GM12801 (cell line): ENCODE measurements around the gene KDM4C.

Source experiments
- CTCF ChIP-seq: IDR thresholded peaks from one replicate; pipeline ENCODE4 v1.5.1; 2011; ENCODE audit warnings: control low read depth; ENCODE audit not compliant: insufficient read length; ENCODE audit errors: extremely low read depth

KDM4C gene

DNA sequence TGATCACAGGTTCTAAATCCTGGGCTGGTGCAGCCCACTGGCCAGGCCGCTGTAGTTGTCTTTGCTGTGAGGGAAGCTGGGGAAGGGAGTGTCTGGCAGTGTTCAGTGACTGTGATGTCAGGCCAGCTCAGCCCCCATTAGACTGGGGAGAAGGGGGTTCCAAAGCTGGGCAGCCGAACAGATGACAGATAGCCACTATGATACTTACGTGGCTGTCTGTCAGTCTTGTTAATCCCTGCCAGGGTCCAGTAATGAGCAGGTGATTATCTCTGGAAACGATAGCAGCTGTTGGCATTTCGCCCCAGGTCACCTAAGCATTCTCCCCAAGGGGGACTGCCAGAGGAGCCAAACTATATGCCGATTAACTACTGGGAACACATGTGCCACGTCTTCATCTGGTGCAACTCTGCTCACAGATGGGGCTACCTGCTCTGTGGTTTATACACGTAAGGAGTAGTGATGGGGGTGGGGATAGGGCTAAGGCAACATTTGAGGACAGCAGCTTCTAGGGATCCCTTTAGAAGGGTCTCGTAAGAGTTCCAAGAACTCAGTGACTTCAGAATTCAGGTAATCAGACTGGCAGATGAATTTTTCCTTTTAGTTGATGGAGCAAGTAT lies 396.3 kb downstream of the KDM4C start:
- TF ChIP-seq CTCF: no peak

DNA sequence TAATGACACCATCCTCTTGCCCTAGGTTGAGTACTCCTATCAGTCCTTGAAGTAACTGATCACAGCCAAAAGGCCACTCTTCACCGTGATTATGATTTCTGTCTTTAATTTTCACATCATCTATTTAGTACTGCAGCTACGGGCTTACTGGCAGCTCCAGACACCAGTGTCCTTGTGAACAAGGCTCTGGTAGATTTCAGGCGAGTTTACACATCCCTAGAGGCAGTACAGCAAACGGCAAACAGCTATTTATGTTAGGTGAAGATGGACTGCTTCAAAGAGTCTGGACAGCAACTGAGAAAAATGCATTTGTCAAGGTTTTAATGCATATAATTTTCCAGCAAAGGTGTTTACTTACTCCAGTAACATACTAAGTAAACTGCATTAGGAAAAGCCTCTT lies 396.9 kb downstream of the KDM4C start:
- no peak for TF ChIP-seq CTCF

- no peak for TF ChIP-seq CTCF
Observed at GRCh38 chr9:7161469-7161868, 403.7 kb downstream of the KDM4C start.

DNA sequence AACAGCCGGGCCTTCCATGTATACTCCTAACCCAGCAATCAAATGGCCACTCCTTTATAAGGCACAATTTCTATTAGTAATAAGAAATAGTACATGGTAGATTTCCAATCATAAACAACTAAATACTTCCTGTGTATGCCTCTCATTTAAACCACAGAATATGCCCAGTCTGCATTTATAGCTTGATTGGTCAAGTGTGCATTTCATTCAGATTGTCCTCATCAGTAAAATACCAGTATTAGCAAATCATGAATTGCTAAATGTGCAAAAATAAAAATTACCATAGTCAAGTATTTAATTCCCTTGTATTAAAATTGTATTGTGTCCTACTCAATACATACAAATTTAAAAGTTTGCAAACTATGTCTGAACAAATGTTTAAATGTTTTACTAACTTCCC lies 406.2 kb downstream of the KDM4C start:
- TF ChIP-seq CTCF: no peak

DNA sequence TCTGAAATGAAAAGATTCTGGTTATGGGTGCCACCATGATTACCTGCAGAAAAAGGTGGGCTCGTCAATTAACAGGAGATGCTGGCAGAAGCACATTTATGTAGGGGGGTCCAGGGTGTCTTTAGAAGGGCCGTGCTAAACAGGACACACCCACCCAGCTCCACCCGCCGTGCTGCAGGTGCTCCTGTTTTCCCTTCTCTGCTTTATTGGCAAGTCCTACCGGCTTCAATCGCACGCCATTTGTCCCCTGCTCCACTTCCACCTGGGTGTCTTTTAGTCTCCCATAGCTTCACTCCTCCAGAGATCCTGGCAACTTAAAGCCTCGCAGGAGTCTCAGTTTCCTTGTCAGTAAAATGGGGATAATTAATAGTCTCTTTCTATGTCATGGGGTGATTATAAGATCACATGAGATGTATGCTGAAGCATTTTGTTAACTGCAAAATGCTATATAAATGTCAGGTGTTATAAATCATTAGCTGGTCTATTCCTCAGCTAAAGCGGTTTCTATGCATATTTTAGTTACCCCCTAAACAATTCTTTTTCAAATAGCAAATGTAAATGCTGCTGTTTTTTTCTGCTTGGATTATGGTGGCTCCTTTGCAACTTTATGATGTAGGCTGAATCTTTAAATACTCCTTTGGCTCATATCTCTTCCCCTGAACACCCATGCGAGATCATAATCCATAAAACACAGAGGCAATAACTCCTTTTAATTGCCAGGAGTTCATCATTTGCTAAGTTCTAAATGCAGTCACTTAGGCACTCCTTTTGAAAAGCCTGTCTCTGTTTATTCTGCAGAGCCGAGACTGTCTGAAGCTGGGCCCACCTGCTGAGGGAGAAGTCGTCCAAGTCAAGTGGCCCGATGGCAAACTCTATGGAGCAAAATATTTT lies 406.9 kb downstream of the KDM4C start:
- TF ChIP-seq CTCF: no peak

GRCh38 chr9:7165331-7165975 lies 407.7 kb downstream of the KDM4C start:
- no peak for TF ChIP-seq CTCF

DNA sequence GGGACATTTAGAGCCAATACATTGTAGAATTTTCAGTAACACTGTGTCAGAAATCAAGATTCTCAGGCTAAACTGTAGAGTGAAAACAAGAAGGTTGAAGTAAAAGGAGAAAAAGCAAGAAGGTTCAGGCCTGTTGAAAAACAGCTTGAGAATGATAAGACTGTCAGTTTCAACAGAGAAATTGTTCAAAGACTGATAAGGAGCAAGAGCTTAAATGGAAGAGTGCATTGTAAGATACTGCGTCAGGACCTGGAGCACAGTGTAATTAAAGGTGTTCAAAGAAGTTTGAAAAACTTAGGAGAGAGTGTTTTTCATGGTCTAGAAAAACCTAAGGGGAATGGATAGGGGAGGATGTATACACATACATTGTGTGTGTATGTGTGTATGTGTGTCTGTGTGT lies 408.3 kb downstream of the KDM4C start:
- no peak for TF ChIP-seq CTCF
